Peyer's patch (tissue), 4 donors: ENCODE results near the gene PRR23E. TPM values are rescaled to one million over a fixed set of nuclear protein-coding genes. Genes with fewer than 3 reads are reported as not detected.

ENCODE experiments used
- DNase-seq, 3 donors: peaks; one replicate each; pipeline ENCODE4 v3.0.0-alpha.2; 2017 to 2019
- H3K27ac ChIP-seq, 4 donors: fragments of 200-600 bp; sonication (generic); one replicate each; pipeline ENCODE4 v1.5.1; 2016 to 2019
- H3K27me3 ChIP-seq, 2 donors: fragments of 200-600 bp; sonication (generic); one replicate each; pipeline ENCODE4 v1.5.1; 2019
- H3K36me3 ChIP-seq, 3 donors: fragments of 200-600 bp; sonication (generic); one replicate each; pipeline ENCODE4 v1.5.1; 2016 to 2019
- H3K4me1 ChIP-seq, 4 donors: fragments of 200-600 bp; sonication (generic); one replicate each; pipeline ENCODE4 v1.5.1; 2016 to 2019
- H3K4me3 ChIP-seq, 4 donors: fragments of 200-600 bp; sonication (generic); 1 replicate in 3 of 4; 2 replicates in 1 of 4; pipeline ENCODE4 v1.5.1; 2016 to 2019; ENCODE audit warnings: mild to moderate bottlenecking in 1 of 4
- H3K9me3 ChIP-seq, 4 donors: fragments of 200-600 bp; sonication (generic); one replicate each; pipeline ENCODE4 v1.5.1; 2016 to 2019; ENCODE audit warnings: mild to moderate bottlenecking in 1 of 4
- CTCF ChIP-seq, 6 experiments: fragments of 450-650 bp in 4 of 6; fragments of 200-600 bp in 2 of 6; sonication (generic) in 1 of 6; IDR thresholded peaks; one replicate each; pipeline ENCODE4 v1.5.1; 2017 to 2019; ENCODE audit warnings: antibody characterized with exemption in 6 of 6, mild to moderate bottlenecking in 3 of 6, moderate library complexity in 1 of 6
- POLR2A ChIP-seq, 2 donors: fragments of 450-650 bp; IDR thresholded peaks; one replicate each; pipeline ENCODE4 v1.5.1; 2017; ENCODE audit warnings: antibody characterized with exemption in 2 of 2, mild to moderate bottlenecking in 2 of 2, moderate library complexity in 2 of 2
- total RNA-seq, 4 donors: library from RNA; depleted of rRNA; stranded (reverse); fragments of >200 nt; gene quantifications; one replicate each; pipeline ENCODE4 v1.1.0, GENCODE V29; 2016

PRR23E gene
- total RNA-seq, 4 donors from 2014 or later, result not detected

GRCh38 chr3:127222664-127223063 lies 29.7 kb downstream of the PRR23E start:
- Histone ChIP-seq H3K9me3 (no peaks in the 10 kb centered on the region), H3K36me3 (no peaks in the 10 kb centered on the region), H3K4me1 (no peaks in the 10 kb centered on the region), H3K4me3 (no peak overlapping the region), H3K27me3 (no peaks in the 10 kb centered on the region), H3K27ac (no peak overlapping the region)
- no peak for DNase-seq
- TF ChIP-seq POLR2A (IDR thresholded peaks at IDR 0.05), result no peak
- no peak for TF ChIP-seq CTCF (IDR thresholded peaks at IDR 0.05)

GRCh38 chr3:127224118-127224517 lies 31.2 kb downstream of the PRR23E start:
- TF ChIP-seq CTCF (IDR thresholded peaks at IDR 0.05) (no peak), POLR2A (IDR thresholded peaks at IDR 0.05) (no peak)
- no peaks in the 10 kb centered on the region for H3K4me1 ChIP-seq
- H3K4me3 ChIP-seq, result no peak overlapping the region
- no peak for DNase-seq
- H3K36me3 ChIP-seq, result no peaks in the 10 kb centered on the region
- no peaks in the 10 kb centered on the region for H3K27me3 ChIP-seq
- H3K27ac ChIP-seq, result no peak overlapping the region
- no peaks in the 10 kb centered on the region for H3K9me3 ChIP-seq

- H3K4me1 ChIP-seq, result no peaks in the 10 kb centered on the region
- no peak for TF ChIP-seq CTCF (IDR thresholded peaks at IDR 0.05)
- no peak for TF ChIP-seq POLR2A (IDR thresholded peaks at IDR 0.05)
- no peak overlapping the region for H3K27ac ChIP-seq
- no peak overlapping the region for H3K4me3 ChIP-seq
- H3K36me3 ChIP-seq, result no peaks in the 10 kb centered on the region
- no peaks in the 10 kb centered on the region for H3K27me3 ChIP-seq
- DNase-seq, result no peak
- no peaks in the 10 kb centered on the region for H3K9me3 ChIP-seq
These were observed 33.5 kb downstream of the PRR23E start for GRCh38 chr3:127226457-127226856.

- Histone ChIP-seq H3K9me3 (no peaks in the 10 kb centered on the region), H3K4me3 (no peak overlapping the region), H3K36me3 (no peaks in the 10 kb centered on the region), H3K27me3 (no peaks in the 10 kb centered on the region), H3K4me1 (no peaks in the 10 kb centered on the region), H3K27ac (no peak overlapping the region)
- TF ChIP-seq POLR2A (IDR thresholded peaks at IDR 0.05) (no peak), CTCF (IDR thresholded peaks at IDR 0.05) (no peak)
- DNase-seq, result no peak
These were observed 34.3 kb downstream of the PRR23E start for GRCh38 chr3:127226946-127227842.

GRCh38 chr3:127228866-127229265 lies 35.9 kb downstream of the PRR23E start:
- DNase-seq, result no peak
- H3K27me3 ChIP-seq, result no peaks in the 10 kb centered on the region
- no peak overlapping the region for H3K4me3 ChIP-seq
- no peaks in the 10 kb centered on the region for H3K9me3 ChIP-seq
- H3K36me3 ChIP-seq, result no peaks in the 10 kb centered on the region
- no peak overlapping the region for H3K27ac ChIP-seq
- TF ChIP-seq POLR2A (IDR thresholded peaks at IDR 0.05) (no peak), CTCF (IDR thresholded peaks at IDR 0.05) (no peak)
- no peaks in the 10 kb centered on the region for H3K4me1 ChIP-seq
